CD4-positive, CD25-positive, alpha-beta regulatory T cell (primary cell): ENCODE results near the gene PCF11. TPM values are rescaled to one million over a fixed set of nuclear protein-coding genes. Genes with fewer than 3 reads are reported as not detected.

Experiments used
- ATAC-seq, 2 donors: fragments of 150-1000 bp; cut with Tn5 transposase; one replicate each; pipeline ENCODE4 v1.10.0; 2021; ENCODE audit warnings: low read depth in 2 of 2, moderate number of reproducible peaks in 2 of 2, moderate library complexity in 1 of 2
- DNase-seq, 3 donors: peaks; one replicate each; pipeline versions ENCODE4 v3.0.0 to v3.0.0-alpha.2; 2012 to 2022; ENCODE audit warnings: mixed read lengths in 1 of 3
- H3K27ac ChIP-seq: one replicate; pipeline ENCODE4 v1.7.0; 2013; ENCODE audit warnings: mild to moderate bottlenecking, low read length; ENCODE audit not compliant: insufficient read depth, poor library complexity, severe bottlenecking
- H3K27me3 ChIP-seq: one replicate; pipeline ENCODE4 v1.7.0; 2013; ENCODE audit warnings: low read length; ENCODE audit not compliant: control insufficient read depth, insufficient read depth
- H3K36me3 ChIP-seq: one replicate; pipeline ENCODE4 v1.7.0; 2013; ENCODE audit warnings: mild to moderate bottlenecking, low read length, moderate library complexity; ENCODE audit not compliant: control insufficient read depth, insufficient read depth
- H3K4me1 ChIP-seq: 2 replicates; pipeline ENCODE4 v1.7.0; 2013; ENCODE audit warnings: mild to moderate bottlenecking, low read length; ENCODE audit not compliant: insufficient read depth, control insufficient read depth, poor library complexity, severe bottlenecking
- H3K4me3 ChIP-seq: one replicate; pipeline ENCODE4 v1.7.0; 2013; ENCODE audit warnings: low read depth, mild to moderate bottlenecking, low read length, moderate library complexity
- H3K9me3 ChIP-seq, 2 experiments: 1 replicate in 1 of 2; 2 replicates in 1 of 2; pipeline ENCODE4 v1.7.0; 2013; ENCODE audit warnings: low read length in 2 of 2, mild to moderate bottlenecking in 1 of 2, moderate library complexity in 1 of 2; ENCODE audit not compliant: control insufficient read depth in 2 of 2
- H3K27ac Mint-ChIP-seq, 3 donors: one replicate each; pipeline ENCODE4 v1.8.0; 2020 to 2022; ENCODE audit warnings: mild to moderate bottlenecking in 3 of 3, mixed read lengths in 3 of 3, moderate library complexity in 2 of 3
- H3K27me3 Mint-ChIP-seq: one replicate; pipeline ENCODE4 v1.8.0; 2022; ENCODE audit warnings: mild to moderate bottlenecking, mixed read lengths
- H3K36me3 Mint-ChIP-seq: one replicate; pipeline ENCODE4 v1.8.0; 2020; ENCODE audit warnings: mixed read lengths
- H3K4me1 Mint-ChIP-seq, 4 donors: one replicate each; pipeline ENCODE4 v1.8.0; 2020 to 2022; ENCODE audit warnings: mixed read lengths in 4 of 4, mild to moderate bottlenecking in 1 of 4
- H3K4me3 Mint-ChIP-seq, 4 donors: one replicate each; pipeline ENCODE4 v1.8.0; 2020 to 2022; ENCODE audit warnings: mild to moderate bottlenecking in 4 of 4, mixed read lengths in 4 of 4, moderate library complexity in 3 of 4
- H3K9me3 Mint-ChIP-seq, 7 donors: one replicate each; pipeline ENCODE4 v1.8.0; 2020 to 2022; ENCODE audit warnings: mixed read lengths in 7 of 7, mild to moderate bottlenecking in 3 of 7, moderate library complexity in 2 of 7
- polyA plus RNA-seq, 4 donors: library from polyadenylated mRNA; unstranded; fragments of 300-500 nt; fragmentation: Illumina TruSeq; gene quantifications; one replicate each; pipeline ENCODE4 v1.2.3, GENCODE V29; 2021
- total RNA-seq: library from RNA; stranded (reverse); gene quantifications from one replicate; pipeline ENCODE4 v1.2.3, GENCODE V29; 2022

PCF11 gene
- total and polyA plus RNA-seq, 5 donors from 2014 or later = 19.2 to 161 (median 30.9) TPM

GRCh38 chr11:83161610-83162199 is 4.8 kb downstream of the PCF11 start:
- peaks cover 45% of the 10 kb centered on the region for H3K4me1 ChIP-seq
- H3K27me3 ChIP-seq = no peaks in the 10 kb centered on the region
- Mint-ChIP-seq H3K27me3 (peaks cover 7% of the 10 kb centered on the region), H3K4me3 (peak overlapping the region; percentile 97 to 100 (median 100)), H3K4me1 (peaks cover 48 to 67% (median 56%) of the 10 kb centered on the region in 4 donors), H3K36me3 (peaks cover 37% of the 10 kb centered on the region), H3K9me3 (peaks cover 0 to 3% (median 0%) of the 10 kb centered on the region in 7 donors), H3K27ac (peak overlapping the region; percentile 24 to 100 (median 85))
- ATAC-seq (no peak), DNase-seq (no peak)
- H3K36me3 ChIP-seq = peaks cover 30% of the 10 kb centered on the region
- peak overlapping the region; percentile 93 for H3K4me3 ChIP-seq
- peak overlapping the region; percentile 99 for H3K27ac ChIP-seq
- no peaks in the 10 kb centered on the region for H3K9me3 ChIP-seq

- H3K36me3 Mint-ChIP-seq = peaks cover 39% of the 10 kb centered on the region
- peaks cover 49 to 68% (median 59%) of the 10 kb centered on the region in 4 donors for H3K4me1 Mint-ChIP-seq
- H3K4me3 ChIP-seq = peak overlapping the region; percentile 93
- no peaks in the 10 kb centered on the region for H3K27me3 ChIP-seq
- peaks cover 45% of the 10 kb centered on the region for H3K4me1 ChIP-seq
- peak; percentile 43 to 59 for ATAC-seq
- H3K27me3 Mint-ChIP-seq = no peaks in the 10 kb centered on the region
- peak overlapping the region; percentile 97 to 100 (median 100) for H3K4me3 Mint-ChIP-seq
- peak in 2 of 3 donors; percentile 49 to 73 for DNase-seq
- peaks cover 36% of the 10 kb centered on the region for H3K36me3 ChIP-seq
- H3K9me3 Mint-ChIP-seq = no peaks in the 10 kb centered on the region
- peak overlapping the region; percentile 24 to 100 (median 85) for H3K27ac Mint-ChIP-seq
- H3K9me3 ChIP-seq = no peaks in the 10 kb centered on the region
- H3K27ac ChIP-seq = peak overlapping the region; percentile 99
Measured at GRCh38 chr11:83162377-83162776, 5.4 kb downstream of the PCF11 start.

GRCh38 chr11:83166193-83166866 is 9.4 kb downstream of the PCF11 start:
- H3K4me3 Mint-ChIP-seq = peak overlapping the region in 2 of 4 donors; percentile 29 to 69
- ATAC-seq = no peak
- H3K4me1 Mint-ChIP-seq = peaks cover 60 to 86% (median 73%) of the 10 kb centered on the region in 4 donors

GRCh38 chr11:83168756-83169155 is 11.8 kb downstream of the PCF11 start:
- H3K27ac Mint-ChIP-seq = peak overlapping the region in 2 of 3 donors; percentile 29 to 48
- peaks cover 84% of the 10 kb centered on the region for H3K36me3 ChIP-seq
- H3K4me3 Mint-ChIP-seq = peak overlapping the region in 3 of 4 donors; percentile 27 to 71 (median 36)
- H3K4me3 ChIP-seq = peak overlapping the region; percentile 4
- no peak overlapping the region for H3K27ac ChIP-seq
- ATAC-seq = no peak
- no peaks in the 10 kb centered on the region for H3K9me3 Mint-ChIP-seq
- peaks cover 52% of the 10 kb centered on the region for H3K4me1 ChIP-seq
- no peaks in the 10 kb centered on the region for H3K27me3 ChIP-seq
- no peaks in the 10 kb centered on the region for H3K27me3 Mint-ChIP-seq
- no peak for DNase-seq
- no peaks in the 10 kb centered on the region for H3K9me3 ChIP-seq
- peaks cover 51 to 86% (median 73%) of the 10 kb centered on the region in 4 donors for H3K4me1 Mint-ChIP-seq
- peaks cover 60% of the 10 kb centered on the region for H3K36me3 Mint-ChIP-seq

More at GRCh38 chr11:83166193-83166866, 9.4 kb downstream of the PCF11 start:
- Mint-ChIP-seq H3K36me3 (peaks cover 57% of the 10 kb centered on the region), H3K9me3 (no peaks in the 10 kb centered on the region), H3K27ac (peak overlapping the region in 1 of 3 donors; percentile 58), H3K27me3 (no peaks in the 10 kb centered on the region)
- no peaks in the 10 kb centered on the region for H3K27me3 ChIP-seq
- H3K27ac ChIP-seq = no peak overlapping the region
- peaks cover 48% of the 10 kb centered on the region for H3K4me1 ChIP-seq
- no peaks in the 10 kb centered on the region for H3K9me3 ChIP-seq
- no peak overlapping the region for H3K4me3 ChIP-seq
- peaks cover 70% of the 10 kb centered on the region for H3K36me3 ChIP-seq
- DNase-seq = no peak

- Mint-ChIP-seq H3K36me3 (peaks cover 56% of the 10 kb centered on the region), H3K27ac (peak overlapping the region in 2 of 3 donors; percentile 9 to 19), H3K9me3 (no peaks in the 10 kb centered on the region), H3K27me3 (no peaks in the 10 kb centered on the region), H3K4me1 (peaks cover 49 to 90% (median 73%) of the 10 kb centered on the region in 4 donors), H3K4me3 (peak overlapping the region; percentile 76 to 87 (median 80))
- Histone ChIP-seq H3K4me1 (peaks cover 72% of the 10 kb centered on the region), H3K27ac (no peak overlapping the region), H3K9me3 (no peaks in the 10 kb centered on the region), H3K36me3 (peaks cover 86% of the 10 kb centered on the region), H3K27me3 (no peaks in the 10 kb centered on the region), H3K4me3 (peak overlapping the region; percentile 86)
- DNase-seq (no peak), ATAC-seq (no peak)
Measured at GRCh38 chr11:83170865-83171264, 13.9 kb downstream of the PCF11 start.

- Histone ChIP-seq H3K9me3 (no peaks in the 10 kb centered on the region), H3K27me3 (no peaks in the 10 kb centered on the region), H3K27ac (no peak overlapping the region), H3K4me3 (peak overlapping the region; percentile 86), H3K36me3 (peaks cover 81% of the 10 kb centered on the region), H3K4me1 (peaks cover 73% of the 10 kb centered on the region)
- H3K4me1 Mint-ChIP-seq = peaks cover 50 to 95% (median 77%) of the 10 kb centered on the region in 4 donors
- peak overlapping the region; percentile 73 to 87 (median 76) for H3K4me3 Mint-ChIP-seq
- peaks cover 55% of the 10 kb centered on the region for H3K36me3 Mint-ChIP-seq
- ATAC-seq (no peak), DNase-seq (no peak)
- no peaks in the 10 kb centered on the region for H3K27me3 Mint-ChIP-seq
- no peaks in the 10 kb centered on the region for H3K9me3 Mint-ChIP-seq
- peak overlapping the region in 1 of 3 donors; percentile 75 for H3K27ac Mint-ChIP-seq
Measured at GRCh38 chr11:83172551-83172950, 15.6 kb downstream of the PCF11 start.

- ATAC-seq (peak in 1 of 2 donors; percentile 40), DNase-seq (peak in 1 of 3 donors; percentile 24)
- H3K36me3 ChIP-seq = peaks cover 80% of the 10 kb centered on the region
- peak overlapping the region in 1 of 3 donors; percentile 14 for H3K27ac Mint-ChIP-seq
- peak overlapping the region; percentile 62 to 80 (median 65) for H3K4me3 Mint-ChIP-seq
- H3K9me3 ChIP-seq = no peaks in the 10 kb centered on the region
- H3K9me3 Mint-ChIP-seq = no peaks in the 10 kb centered on the region
- H3K27ac ChIP-seq = no peak overlapping the region
- peak overlapping the region; percentile 49 for H3K4me3 ChIP-seq
- peaks cover 43 to 86% (median 69%) of the 10 kb centered on the region in 4 donors for H3K4me1 Mint-ChIP-seq
- H3K27me3 Mint-ChIP-seq = no peaks in the 10 kb centered on the region
- peaks cover 69% of the 10 kb centered on the region for H3K4me1 ChIP-seq
- peaks cover 42% of the 10 kb centered on the region for H3K36me3 Mint-ChIP-seq
- H3K27me3 ChIP-seq = no peaks in the 10 kb centered on the region
Measured at GRCh38 chr11:83174008-83174407, 17.1 kb downstream of the PCF11 start.
